Measurements from ENCODE around the gene MRPL49. TPM values are rescaled to one million over a fixed set of nuclear protein-coding genes. Genes with fewer than 3 reads are reported as not detected.
A peak's percentile ranks its signal among the peaks of the same experiment; 100 is the strongest.

MRPL49 gene
- total and polyA plus RNA-seq, 2 of the 13 experiments (the other 11 are each of a cell fraction or from before 2014, with no cell fraction given) = 39.2 to 53.3 TPM

- TF ChIP-seq PRDM15 (CRISPR knock-in tag; IDR thresholded peaks at IDR 0.05) (peak; percentile 47; the same call in 1 of the 2 replicates), MXD1 (CRISPR knock-in tag; IDR thresholded peaks at IDR 0.05) (peak; percentile 51; the same call in 1 of the 2 replicates), NR2F1 (CRISPR knock-in tag; IDR thresholded peaks at IDR 0.05) (no peak), ZNF564 (CRISPR knock-in tag; IDR thresholded peaks at IDR 0.05) (0 out of 2 replicates have a peak, but pooled peaks have one; percentile 59), ZNF180 (CRISPR knock-in tag; IDR thresholded peaks at IDR 0.05; ENCODE audit: borderline replicate concordance, low read depth) (no peak), ZSCAN31 (CRISPR knock-in tag; IDR thresholded peaks at IDR 0.05; ENCODE audit: low read depth) (0 out of 2 replicates have a peak, but pooled peaks have one; percentile 29), AKAP8 (CRISPR knock-in tag; IDR thresholded peaks at IDR 0.05) (0 out of 2 replicates have a peak, but pooled peaks have one; percentile 2), ZNF362 (CRISPR knock-in tag; IDR thresholded peaks at IDR 0.05; ENCODE audit: borderline replicate concordance) (no peak), FOXA3 (CRISPR knock-in tag; IDR thresholded peaks at IDR 0.05) (0 out of 2 replicates have a peak, but pooled peaks have one; percentile 16), ZNF235 (CRISPR knock-in tag; IDR thresholded peaks at IDR 0.05; ENCODE audit: borderline replicate concordance) (peak; percentile 29; the same call in 1 of the 2 replicates), ZNF280D (CRISPR knock-in tag; IDR thresholded peaks at IDR 0.05) (peak; percentile 52; the same call in 1 of the 2 replicates), ZMYM4 (CRISPR knock-in tag; IDR thresholded peaks at IDR 0.05) (peak; percentile 62), SAP130 (CRISPR knock-in tag; IDR thresholded peaks at IDR 0.05; ENCODE audit: low read depth) (peak; percentile 84)
- TF ChIP-seq, protein P1, sequence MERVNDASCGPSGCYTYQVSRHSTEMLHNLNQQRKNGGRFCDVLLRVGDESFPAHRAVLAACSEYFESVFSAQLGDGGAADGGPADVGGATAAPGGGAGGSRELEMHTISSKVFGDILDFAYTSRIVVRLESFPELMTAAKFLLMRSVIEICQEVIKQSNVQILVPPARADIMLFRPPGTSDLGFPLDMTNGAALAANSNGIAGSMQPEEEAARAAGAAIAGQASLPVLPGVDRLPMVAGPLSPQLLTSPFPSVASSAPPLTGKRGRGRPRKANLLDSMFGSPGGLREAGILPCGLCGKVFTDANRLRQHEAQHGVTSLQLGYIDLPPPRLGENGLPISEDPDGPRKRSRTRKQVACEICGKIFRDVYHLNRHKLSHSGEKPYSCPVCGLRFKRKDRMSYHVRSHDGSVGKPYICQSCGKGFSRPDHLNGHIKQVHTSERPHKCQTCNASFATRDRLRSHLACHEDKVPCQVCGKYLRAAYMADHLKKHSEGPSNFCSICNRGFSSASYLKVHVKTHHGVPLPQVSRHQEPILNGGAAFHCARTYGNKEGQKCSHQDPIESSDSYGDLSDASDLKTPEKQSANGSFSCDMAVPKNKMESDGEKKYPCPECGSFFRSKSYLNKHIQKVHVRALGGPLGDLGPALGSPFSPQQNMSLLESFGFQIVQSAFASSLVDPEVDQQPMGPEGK (CRISPR knock-in tag; IDR thresholded peaks at IDR 0.05) = peak; percentile 22; the same call in 1 of the 2 replicates
Observed at GRCh38 chr11:65111744-65112545, 10.2 kb upstream of the MRPL49 start, which contains the start of gene TM7SF2 (continued).

All from HepG2 (cell line).